Measurements from ENCODE around the gene GABBR2. TPM values are rescaled to one million over a fixed set of nuclear protein-coding genes. Genes with fewer than 3 reads are reported as not detected.

Gene GABBR2
- polyA plus RNA-seq, 1 donor (not counting 4 experiments of a cell fraction or from before 2014, with no cell fraction given) = 0.01 TPM

DNA sequence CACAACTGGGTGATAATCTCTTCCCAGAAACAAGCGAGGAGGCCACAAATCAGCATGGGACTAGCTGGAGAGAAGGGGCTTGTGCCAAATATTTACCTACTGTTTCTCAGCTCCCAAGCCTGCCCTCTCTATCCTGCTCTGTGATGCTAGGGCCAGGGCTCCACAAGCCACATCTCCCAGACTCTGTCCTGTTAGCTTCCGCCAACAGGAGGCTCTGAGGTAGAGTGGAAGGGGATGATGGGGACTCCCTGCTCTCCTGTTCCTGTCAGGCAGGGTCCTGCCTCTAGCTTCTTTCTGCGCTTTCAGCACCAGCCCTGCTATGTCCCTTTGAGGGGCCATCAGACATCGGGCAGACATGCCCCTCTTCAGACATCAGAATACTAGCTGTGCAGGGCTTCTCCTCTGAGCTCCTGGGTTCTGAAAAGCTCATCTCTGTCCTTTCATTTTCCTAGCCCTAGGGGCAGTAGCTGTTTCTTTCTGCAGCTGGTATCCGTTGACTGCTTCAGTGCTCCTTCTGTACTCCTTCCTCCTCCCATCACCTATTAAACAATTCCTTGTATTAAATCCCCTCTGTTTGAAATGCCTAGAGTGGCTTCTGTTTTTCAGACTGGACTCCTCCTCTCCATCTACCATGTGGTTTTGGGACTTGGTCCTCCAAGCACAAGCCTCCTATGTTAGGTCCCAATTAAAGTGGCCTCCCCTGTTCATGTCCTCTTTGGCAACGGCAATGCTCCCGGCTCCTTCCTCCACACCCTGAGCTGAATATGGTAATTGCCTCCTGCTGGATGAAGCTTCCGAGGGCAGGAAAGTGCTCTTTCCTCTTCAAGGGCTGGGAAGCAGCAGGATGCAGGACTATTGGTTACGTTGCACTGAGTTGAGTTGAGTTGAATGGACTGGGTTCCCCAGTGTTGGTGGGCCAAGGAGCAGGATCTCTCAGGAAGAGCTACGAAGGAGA is 292.2 kb downstream of the GABBR2 start:
- FAIRE-seq = no peak
- Histone ChIP-seq H3K27me3 (ENCODE audit: control insufficient read depth, extremely low read depth, insufficient read depth, low read length) (peaks cover 11% of the 10 kb centered on the region), H3K9me1 (ENCODE audit: control insufficient read depth, extremely low read depth, insufficient read depth, low read length) (no peaks in the 10 kb centered on the region), H3K9me3 (ENCODE audit: control insufficient read depth, low read depth, low read length) (no peaks in the 10 kb centered on the region), H3K9ac (ENCODE audit: control insufficient read depth, extremely low read depth, insufficient read depth, low read length) (no peak overlapping the region), H3K4me2 (ENCODE audit: control insufficient read depth, extremely low read depth, insufficient read depth, low read depth, low read length) (no peak overlapping the region), H3K4me3 (ENCODE audit: control insufficient read depth in 2 of 3, extremely low read depth in 1 of 3, insufficient read depth in 2 of 3, low read depth in 1 of 3, low read length in 3 of 3) (no peak overlapping the region), H2AFZ (ENCODE audit: control insufficient read depth, low read length) (no peak overlapping the region), H3K36me3 (ENCODE audit: control insufficient read depth in 2 of 2, extremely low read depth in 1 of 2, insufficient read depth in 2 of 2, low read length in 2 of 2) (no peaks in the 10 kb centered on the region), H3K27ac (ENCODE audit: control insufficient read depth, insufficient read depth, low read length) (no peak overlapping the region), H3K4me1 (ENCODE audit: control insufficient read depth, extremely low read depth, insufficient read depth, low read length) (no peaks in the 10 kb centered on the region), H3K79me2 (ENCODE audit: control insufficient read depth, insufficient read depth, low read length) (no peaks in the 10 kb centered on the region), H4K20me1 (ENCODE audit: control insufficient read depth, extremely low read depth, insufficient read depth, low read length) (no peaks in the 10 kb centered on the region)
- no peak for DNase-seq (ENCODE audit: low read depth, low spot score)
- dilution Hi-C loops (cut with MboI; ENCODE audit: extremely low pct_ligation_motif_present, low sequenced_read_pairs) = no loop called here
- TF ChIP-seq, protein P1, sequence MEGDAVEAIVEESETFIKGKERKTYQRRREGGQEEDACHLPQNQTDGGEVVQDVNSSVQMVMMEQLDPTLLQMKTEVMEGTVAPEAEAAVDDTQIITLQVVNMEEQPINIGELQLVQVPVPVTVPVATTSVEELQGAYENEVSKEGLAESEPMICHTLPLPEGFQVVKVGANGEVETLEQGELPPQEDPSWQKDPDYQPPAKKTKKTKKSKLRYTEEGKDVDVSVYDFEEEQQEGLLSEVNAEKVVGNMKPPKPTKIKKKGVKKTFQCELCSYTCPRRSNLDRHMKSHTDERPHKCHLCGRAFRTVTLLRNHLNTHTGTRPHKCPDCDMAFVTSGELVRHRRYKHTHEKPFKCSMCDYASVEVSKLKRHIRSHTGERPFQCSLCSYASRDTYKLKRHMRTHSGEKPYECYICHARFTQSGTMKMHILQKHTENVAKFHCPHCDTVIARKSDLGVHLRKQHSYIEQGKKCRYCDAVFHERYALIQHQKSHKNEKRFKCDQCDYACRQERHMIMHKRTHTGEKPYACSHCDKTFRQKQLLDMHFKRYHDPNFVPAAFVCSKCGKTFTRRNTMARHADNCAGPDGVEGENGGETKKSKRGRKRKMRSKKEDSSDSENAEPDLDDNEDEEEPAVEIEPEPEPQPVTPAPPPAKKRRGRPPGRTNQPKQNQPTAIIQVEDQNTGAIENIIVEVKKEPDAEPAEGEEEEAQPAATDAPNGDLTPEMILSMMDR (optimal IDR thresholded peaks at IDR 0.05 in 1 of 3, IDR thresholded peaks at IDR 0.05 in 1 of 3, conservative IDR thresholded peaks at IDR 0.05 in 1 of 3; ENCODE audit: extremely low read depth in 1 of 3, insufficient read depth in 2 of 3, low read length in 3 of 3) = no peak
- no peak for TF ChIP-seq EZH2 (IDR thresholded peaks at IDR 0.05; ENCODE audit: low read length)

DNA sequence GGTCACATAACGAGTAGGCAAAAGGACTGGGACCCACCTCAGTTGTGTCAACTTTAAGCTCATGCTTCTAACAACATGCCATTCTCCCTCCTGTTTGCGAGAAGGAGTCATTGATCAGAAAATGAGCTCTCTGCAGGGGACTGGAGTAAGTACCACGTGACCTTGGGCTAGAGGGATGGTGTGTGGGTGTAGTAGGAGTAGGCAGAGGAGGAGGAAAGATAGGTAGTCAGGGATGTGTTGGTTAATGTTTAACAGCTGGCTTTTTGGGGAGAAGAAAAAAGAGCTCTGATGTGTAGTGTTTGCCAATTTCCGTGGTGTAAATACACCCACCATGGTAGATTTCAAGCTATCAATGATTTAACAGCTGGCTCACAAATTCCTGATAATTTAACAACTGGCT is 293.0 kb downstream of the GABBR2 start:
- H3K4me3 ChIP-seq (ENCODE audit: control insufficient read depth in 2 of 3, extremely low read depth in 1 of 3, insufficient read depth in 2 of 3, low read depth in 1 of 3, low read length in 3 of 3) = no peak overlapping the region
- H4K20me1 ChIP-seq (ENCODE audit: control insufficient read depth, extremely low read depth, insufficient read depth, low read length) = no peaks in the 10 kb centered on the region
- no peak overlapping the region for H2AFZ ChIP-seq (ENCODE audit: control insufficient read depth, low read length)
- H3K4me1 ChIP-seq (ENCODE audit: control insufficient read depth, extremely low read depth, insufficient read depth, low read length) = no peaks in the 10 kb centered on the region
- no peak for TF ChIP-seq EZH2 (IDR thresholded peaks at IDR 0.05; ENCODE audit: low read length)
- TF ChIP-seq, protein P1 (optimal IDR thresholded peaks at IDR 0.05 in 1 of 3, IDR thresholded peaks at IDR 0.05 in 1 of 3, conservative IDR thresholded peaks at IDR 0.05 in 1 of 3; ENCODE audit: extremely low read depth in 1 of 3, insufficient read depth in 2 of 3, low read length in 3 of 3) = no peak
- no peak for FAIRE-seq
- DNase-seq (ENCODE audit: low read depth, low spot score) = no peak
- dilution Hi-C loops (cut with MboI; ENCODE audit: extremely low pct_ligation_motif_present, low sequenced_read_pairs) = no loop called here
- no peaks in the 10 kb centered on the region for H3K79me2 ChIP-seq (ENCODE audit: control insufficient read depth, insufficient read depth, low read length)
- peaks cover 11% of the 10 kb centered on the region for H3K27me3 ChIP-seq (ENCODE audit: control insufficient read depth, extremely low read depth, insufficient read depth, low read length)
- H3K36me3 ChIP-seq (ENCODE audit: control insufficient read depth in 2 of 2, extremely low read depth in 1 of 2, insufficient read depth in 2 of 2, low read length in 2 of 2) = no peaks in the 10 kb centered on the region
- H3K27ac ChIP-seq (ENCODE audit: control insufficient read depth, insufficient read depth, low read length) = no peak overlapping the region
- no peaks in the 10 kb centered on the region for H3K9me1 ChIP-seq (ENCODE audit: control insufficient read depth, extremely low read depth, insufficient read depth, low read length)
- H3K9me3 ChIP-seq (ENCODE audit: control insufficient read depth, low read depth, low read length) = no peaks in the 10 kb centered on the region
- no peak overlapping the region for H3K4me2 ChIP-seq (ENCODE audit: control insufficient read depth, extremely low read depth, insufficient read depth, low read depth, low read length)
- H3K9ac ChIP-seq (ENCODE audit: control insufficient read depth, extremely low read depth, insufficient read depth, low read length) = no peak overlapping the region
